ENCODE measurements around the gene HAUS5. TPM values are rescaled to one million over a fixed set of nuclear protein-coding genes. Genes with fewer than 3 reads are reported as not detected.
"Not testable (repeated sequence)": the region's sequence is repeated elsewhere in the genome, so short reads cannot be mapped to it uniquely, and the experiment has no call there.

Gene HAUS5
- total RNA-seq, 1 donor from 2014 or later = 36.1 TPM

GRCh38 chr19:35582760-35583159 is 29.8 kb upstream of the HAUS5 start:
- ChIA-PET CTCF (no interaction called here), POLR2A (no interaction called here)
- intact Hi-C loops (cut with micrococcal nuclease) = no loop called here
- Mint-ChIP-seq H3K27me3 (peaks cover 23% of the 10 kb centered on the region), H3K4me1 (no peaks in the 10 kb centered on the region), H3K36me3 (ENCODE audit: low read depth) (no peaks in the 10 kb centered on the region), H3K4me3 (no peak overlapping the region), H3K9me3 (peaks cover 3% of the 10 kb centered on the region), H3K27ac (no peak overlapping the region)
- DNase-seq (no peak), ATAC-seq (ENCODE audit: low read depth) (no peak)
- no peak for TF ChIP-seq CTCF (IDR thresholded peaks at IDR 0.05)

- intact Hi-C loops (cut with micrococcal nuclease) = no loop called here
- no peak within 1 kb of the TSS for H3K4me3 Mint-ChIP-seq
- H3K36me3 Mint-ChIP-seq (ENCODE audit: low read depth) = no peaks in the 10 kb centered on the region
- H3K4me1 Mint-ChIP-seq = no peaks in the 10 kb centered on the region
- TF ChIP-seq CTCF (IDR thresholded peaks at IDR 0.05) = no peak
- POLR2A ChIA-PET = no interaction called here
- H3K27me3 Mint-ChIP-seq = peaks cover 19% of the 10 kb centered on the region
- ATAC-seq (ENCODE audit: low read depth) (no peak), DNase-seq (no peak)
- H3K9me3 Mint-ChIP-seq = no peaks in the 10 kb centered on the region
- no peak within 1 kb of the TSS for H3K27ac Mint-ChIP-seq
- CTCF ChIA-PET = no interaction called here
Observed at GRCh38 chr19:35585848-35586247, 26.7 kb upstream of the HAUS5 start, which contains the start of gene PMIS2. TSS of gene PMIS2 (plus strand) at chr19:35586173. CDS start at chr19:35586260, 87 bp downstream.

- Mint-ChIP-seq H3K27ac (no peak overlapping the region), H3K9me3 (no peaks in the 10 kb centered on the region), H3K27me3 (peaks cover 17% of the 10 kb centered on the region), H3K36me3 (ENCODE audit: low read depth) (no peaks in the 10 kb centered on the region), H3K4me1 (no peaks in the 10 kb centered on the region), H3K4me3 (no peak overlapping the region)
- ATAC-seq (ENCODE audit: low read depth) = no peak
- ChIA-PET POLR2A (no interaction called here), CTCF (interaction anchor here (2.0 kb wide), 1 partner anchor 77 kb away, joined by 7 read pairs; no protein-coding TSS in a partner anchor)
- no peak for TF ChIP-seq CTCF (IDR thresholded peaks at IDR 0.05)
- intact Hi-C loops (cut with micrococcal nuclease) = no loop called here
- DNase-seq = no peak
Observed at GRCh38 chr19:35587321-35587720, 25.2 kb upstream of the HAUS5 start.

- H3K27me3 Mint-ChIP-seq = peaks cover 7% of the 10 kb centered on the region
- no peak for ATAC-seq (ENCODE audit: low read depth)
- H3K4me1 Mint-ChIP-seq = no peaks in the 10 kb centered on the region
- no peak for TF ChIP-seq CTCF (IDR thresholded peaks at IDR 0.05)
- ChIA-PET CTCF (interaction anchor here (1.1 to 3.6 kb wide), 3 partner anchors 42 to 238 kb away, joined by 5 to 22 read pairs (median 18); no protein-coding TSS in a partner anchor), POLR2A (interaction anchor here (0.7 kb wide), 1 partner anchor 17 kb away, joined by 5 read pairs; no protein-coding TSS in a partner anchor)
- no peak overlapping the region for H3K4me3 Mint-ChIP-seq
- H3K27ac Mint-ChIP-seq = no peak overlapping the region
- no peaks in the 10 kb centered on the region for H3K36me3 Mint-ChIP-seq (ENCODE audit: low read depth)
- no peak for DNase-seq
- H3K9me3 Mint-ChIP-seq = no peaks in the 10 kb centered on the region
- intact Hi-C loops (cut with micrococcal nuclease) = no loop called here
Observed at GRCh38 chr19:35590875-35591274, 21.7 kb upstream of the HAUS5 start.

- CTCF ChIA-PET = interaction anchor here (1.1 to 3.6 kb wide), 4 partner anchors 43 to 239 kb away, joined by 3 to 22 read pairs (median 12); partner anchors contain the start of gene DMKN
- Mint-ChIP-seq H3K27me3 (no peaks in the 10 kb centered on the region), H3K4me1 (no peaks in the 10 kb centered on the region), H3K4me3 (no peak overlapping the region), H3K9me3 (no peaks in the 10 kb centered on the region), H3K36me3 (ENCODE audit: low read depth) (no peaks in the 10 kb centered on the region), H3K27ac (no peak overlapping the region)
- ATAC-seq (ENCODE audit: low read depth) (peak; percentile 54), DNase-seq (no peak)
- no peak for TF ChIP-seq CTCF (IDR thresholded peaks at IDR 0.05)
- intact Hi-C loops (cut with micrococcal nuclease) = loop anchor here (1.0 to 2.0 kb wide), 4 partner anchors 43 to 525 kb away; no protein-coding TSS in a partner anchor
- POLR2A ChIA-PET = no interaction called here
Observed at GRCh38 chr19:35592226-35592625, 20.3 kb upstream of the HAUS5 start.

GRCh38 chr19:35595026-35595425 is 17.5 kb upstream of the HAUS5 start:
- H3K27ac Mint-ChIP-seq; intact Hi-C loops (cut with micrococcal nuclease): not testable (repeated sequence)

More at GRCh38 chr19:35595026-35595425, 17.5 kb upstream of the HAUS5 start:
- DNase-seq; H3K9me3 Mint-ChIP-seq; H3K36me3 Mint-ChIP-seq (ENCODE audit: low read depth); POLR2A ChIA-PET; H3K4me1 Mint-ChIP-seq; CTCF ChIA-PET; H3K27me3 Mint-ChIP-seq; H3K4me3 Mint-ChIP-seq; ATAC-seq (ENCODE audit: low read depth): not testable (repeated sequence)

Data from activated B cell treated with CpG ODN at 0.5 μM for 24 hours (primary cell).